ENCODE measurements around the gene PRKG1. TPM values are rescaled to one million over a fixed set of nuclear protein-coding genes. Genes with fewer than 3 reads are reported as not detected.

The PRKG1 gene
- total and polyA plus RNA-seq, 7 experiments from 2014 or later: 0.19 TPM; not detected in 6

- intact Hi-C loops (cut with micrococcal nuclease): no loop called here
- H3K27ac ChIP-seq (ENCODE audit: low read depth, low read length): no peak overlapping the region
- no peaks in the 10 kb centered on the region for H3K27me3 ChIP-seq (ENCODE audit: control insufficient read depth in 2 of 2, insufficient read depth in 2 of 2, low read length in 2 of 2)
- H3K9me3 ChIP-seq (ENCODE audit: control insufficient read depth in 2 of 3, low read length in 3 of 3): no peaks in the 10 kb centered on the region
- DNase-seq (no peak), ATAC-seq (no peak)
- H3K4me1 ChIP-seq (ENCODE audit: control insufficient read depth in 2 of 2, insufficient read depth in 2 of 2, low read length in 2 of 2): no peaks in the 10 kb centered on the region
- POLR2A ChIA-PET: no interaction called here
- H3K36me3 Mint-ChIP-seq: no peaks in the 10 kb centered on the region
- H3K36me3 ChIP-seq (ENCODE audit: control insufficient read depth in 2 of 3, insufficient read depth in 3 of 3, low read length in 3 of 3): no peaks in the 10 kb centered on the region
- peaks cover 0 to 6% (median 0%) of the 10 kb centered on the region in 5 donors for H3K27me3 Mint-ChIP-seq
- CTCF ChIA-PET: no interaction called here
- H3K9me3 Mint-ChIP-seq: peaks cover 0 to 12% (median 0%) of the 10 kb centered on the region in 11 donors
- H3K4me3 Mint-ChIP-seq: no peak overlapping the region
- no peak overlapping the region for H3K27ac Mint-ChIP-seq
- H3K4me1 Mint-ChIP-seq: no peaks in the 10 kb centered on the region
- H3K4me3 ChIP-seq (ENCODE audit: low read length): no peak overlapping the region
Measured at GRCh38 chr10:52326382-52326781, 1252.1 kb downstream of the PRKG1 start.

GRCh38 chr10:52331638-52332364, 1257.5 kb downstream of the PRKG1 start:
- no peak overlapping the region for H3K27ac Mint-ChIP-seq
- no peaks in the 10 kb centered on the region for H3K36me3 Mint-ChIP-seq
- ChIA-PET CTCF (no interaction called here), POLR2A (no interaction called here)
- DNase-seq (no peak), ATAC-seq (no peak)
- Histone ChIP-seq H3K4me3 (ENCODE audit: low read length) (no peak overlapping the region), H3K27me3 (ENCODE audit: control insufficient read depth in 2 of 2, insufficient read depth in 2 of 2, low read length in 2 of 2) (no peaks in the 10 kb centered on the region), H3K4me1 (ENCODE audit: control insufficient read depth in 2 of 2, insufficient read depth in 2 of 2, low read length in 2 of 2) (no peaks in the 10 kb centered on the region), H3K9me3 (ENCODE audit: control insufficient read depth in 2 of 3, low read length in 3 of 3) (no peaks in the 10 kb centered on the region), H3K27ac (ENCODE audit: low read depth, low read length) (no peak overlapping the region), H3K36me3 (ENCODE audit: control insufficient read depth in 2 of 3, insufficient read depth in 3 of 3, low read length in 3 of 3) (no peaks in the 10 kb centered on the region)
- peaks cover 0 to 7% (median 2%) of the 10 kb centered on the region in 11 donors for H3K9me3 Mint-ChIP-seq
- intact Hi-C loops (cut with micrococcal nuclease): no loop called here
- peaks cover 0 to 8% (median 0%) of the 10 kb centered on the region in 5 donors for H3K27me3 Mint-ChIP-seq
- no peak overlapping the region for H3K4me3 Mint-ChIP-seq
- no peaks in the 10 kb centered on the region for H3K4me1 Mint-ChIP-seq

DNA sequence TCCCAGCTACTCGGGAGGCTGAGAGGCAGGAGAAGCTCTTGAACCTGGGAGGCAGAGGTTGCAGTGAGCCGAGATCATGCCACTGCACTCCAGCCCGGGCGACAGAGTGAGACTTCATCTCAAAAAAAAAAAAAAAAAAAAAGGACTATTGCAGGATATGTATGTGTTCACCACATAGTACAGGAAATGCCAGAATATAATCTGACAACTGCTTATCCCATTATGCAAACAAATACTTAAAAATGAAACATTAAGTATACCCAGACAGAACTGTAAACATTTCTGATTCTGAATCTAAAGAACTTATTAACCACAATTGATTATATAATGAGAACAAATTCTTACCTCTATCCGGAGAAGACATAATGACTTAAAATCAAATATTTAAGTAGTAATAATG, 1258.5 kb downstream of the PRKG1 start:
- no peak overlapping the region for H3K27ac ChIP-seq (ENCODE audit: low read depth, low read length)
- H3K4me1 ChIP-seq (ENCODE audit: control insufficient read depth in 2 of 2, insufficient read depth in 2 of 2, low read length in 2 of 2): no peaks in the 10 kb centered on the region
- peaks cover 0 to 12% (median 3%) of the 10 kb centered on the region in 11 donors for H3K9me3 Mint-ChIP-seq
- ChIA-PET POLR2A (no interaction called here), CTCF (no interaction called here)
- ATAC-seq (no peak), DNase-seq (no peak)
- H3K27me3 ChIP-seq (ENCODE audit: control insufficient read depth in 2 of 2, insufficient read depth in 2 of 2, low read length in 2 of 2): no peaks in the 10 kb centered on the region
- H3K4me3 ChIP-seq (ENCODE audit: low read length): no peak overlapping the region
- intact Hi-C loops (cut with micrococcal nuclease): no loop called here
- no peaks in the 10 kb centered on the region for H3K9me3 ChIP-seq (ENCODE audit: control insufficient read depth in 2 of 3, low read length in 3 of 3)
- H3K4me3 Mint-ChIP-seq: no peak overlapping the region
- H3K27me3 Mint-ChIP-seq: peaks cover 0 to 8% (median 0%) of the 10 kb centered on the region in 5 donors
- H3K27ac Mint-ChIP-seq: no peak overlapping the region
- no peaks in the 10 kb centered on the region for H3K36me3 ChIP-seq (ENCODE audit: control insufficient read depth in 2 of 3, insufficient read depth in 3 of 3, low read length in 3 of 3)
- no peaks in the 10 kb centered on the region for H3K36me3 Mint-ChIP-seq
- H3K4me1 Mint-ChIP-seq: no peaks in the 10 kb centered on the region

- Histone ChIP-seq H3K9me3 (ENCODE audit: control insufficient read depth in 2 of 3, low read length in 3 of 3) (no peaks in the 10 kb centered on the region), H3K4me3 (ENCODE audit: low read length) (no peak overlapping the region), H3K27me3 (ENCODE audit: control insufficient read depth in 2 of 2, insufficient read depth in 2 of 2, low read length in 2 of 2) (no peaks in the 10 kb centered on the region), H3K27ac (ENCODE audit: low read depth, low read length) (no peak overlapping the region), H3K4me1 (ENCODE audit: control insufficient read depth in 2 of 2, insufficient read depth in 2 of 2, low read length in 2 of 2) (no peaks in the 10 kb centered on the region), H3K36me3 (ENCODE audit: control insufficient read depth in 2 of 3, insufficient read depth in 3 of 3, low read length in 3 of 3) (no peaks in the 10 kb centered on the region)
- Mint-ChIP-seq H3K27ac (no peak overlapping the region), H3K4me3 (no peak overlapping the region), H3K9me3 (peaks cover 0 to 14% (median 0%) of the 10 kb centered on the region in 11 donors), H3K4me1 (no peaks in the 10 kb centered on the region), H3K36me3 (no peaks in the 10 kb centered on the region), H3K27me3 (peaks cover 0 to 8% (median 0%) of the 10 kb centered on the region in 5 donors)
- ATAC-seq: no peak
- no peak for DNase-seq
- CTCF ChIA-PET: no interaction called here
- intact Hi-C loops (cut with micrococcal nuclease): no loop called here
- POLR2A ChIA-PET: no interaction called here
Measured at GRCh38 chr10:52334595-52334994, 1260.3 kb downstream of the PRKG1 start.

GRCh38 chr10:52335665-52336064, 1261.4 kb downstream of the PRKG1 start:
- no peaks in the 10 kb centered on the region for H3K4me1 Mint-ChIP-seq
- POLR2A ChIA-PET: no interaction called here
- Histone ChIP-seq H3K4me3 (ENCODE audit: low read length) (no peak overlapping the region), H3K9me3 (ENCODE audit: control insufficient read depth in 2 of 3, low read length in 3 of 3) (no peaks in the 10 kb centered on the region), H3K27ac (ENCODE audit: low read depth, low read length) (no peak overlapping the region), H3K27me3 (ENCODE audit: control insufficient read depth in 2 of 2, insufficient read depth in 2 of 2, low read length in 2 of 2) (no peaks in the 10 kb centered on the region), H3K36me3 (ENCODE audit: control insufficient read depth in 2 of 3, insufficient read depth in 3 of 3, low read length in 3 of 3) (no peaks in the 10 kb centered on the region), H3K4me1 (ENCODE audit: control insufficient read depth in 2 of 2, insufficient read depth in 2 of 2, low read length in 2 of 2) (no peaks in the 10 kb centered on the region)
- H3K27me3 Mint-ChIP-seq: peaks cover 0 to 8% (median 0%) of the 10 kb centered on the region in 5 donors
- CTCF ChIA-PET: no interaction called here
- ATAC-seq: no peak
- DNase-seq: no peak
- peaks cover 0 to 14% (median 0%) of the 10 kb centered on the region in 11 donors for H3K9me3 Mint-ChIP-seq
- H3K27ac Mint-ChIP-seq: no peak overlapping the region
- no peak overlapping the region for H3K4me3 Mint-ChIP-seq
- intact Hi-C loops (cut with micrococcal nuclease): no loop called here
- H3K36me3 Mint-ChIP-seq: no peaks in the 10 kb centered on the region

DNA sequence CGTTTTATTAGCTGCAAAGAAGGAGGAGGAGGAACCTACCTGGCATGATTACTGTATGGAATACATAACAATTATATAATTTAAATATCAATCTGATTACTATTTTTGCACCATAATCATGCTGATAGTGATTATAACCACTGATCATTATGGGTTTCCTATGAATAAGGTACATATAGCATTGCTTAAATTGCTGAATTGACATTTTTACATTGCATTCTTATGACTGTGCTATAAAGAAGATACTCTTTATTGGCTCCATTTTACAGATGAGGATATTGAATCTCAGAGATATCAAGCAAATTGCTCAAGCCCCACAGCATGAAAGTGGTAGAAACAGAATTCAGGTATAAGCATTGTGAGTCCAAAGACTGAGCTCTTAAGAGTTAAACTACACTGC, 1262.9 kb downstream of the PRKG1 start:
- ATAC-seq: no peak
- Mint-ChIP-seq H3K4me3 (no peak overlapping the region), H3K9me3 (peaks cover 0 to 8% (median 0%) of the 10 kb centered on the region in 11 donors), H3K4me1 (no peaks in the 10 kb centered on the region), H3K27ac (no peak overlapping the region), H3K27me3 (peaks cover 0 to 7% (median 0%) of the 10 kb centered on the region in 5 donors), H3K36me3 (no peaks in the 10 kb centered on the region)
- Histone ChIP-seq H3K27ac (ENCODE audit: low read depth, low read length) (no peak overlapping the region), H3K36me3 (ENCODE audit: control insufficient read depth in 2 of 3, insufficient read depth in 3 of 3, low read length in 3 of 3) (no peaks in the 10 kb centered on the region), H3K4me1 (ENCODE audit: control insufficient read depth in 2 of 2, insufficient read depth in 2 of 2, low read length in 2 of 2) (no peaks in the 10 kb centered on the region), H3K27me3 (ENCODE audit: control insufficient read depth in 2 of 2, insufficient read depth in 2 of 2, low read length in 2 of 2) (no peaks in the 10 kb centered on the region), H3K4me3 (ENCODE audit: low read length) (no peak overlapping the region), H3K9me3 (ENCODE audit: control insufficient read depth in 2 of 3, low read length in 3 of 3) (no peaks in the 10 kb centered on the region)
- ChIA-PET CTCF (no interaction called here), POLR2A (no interaction called here)
- DNase-seq: no peak
- intact Hi-C loops (cut with micrococcal nuclease): no loop called here

- intact Hi-C loops (cut with micrococcal nuclease): no loop called here
- H3K9me3 ChIP-seq (ENCODE audit: control insufficient read depth in 2 of 3, low read length in 3 of 3): no peaks in the 10 kb centered on the region
- no peak overlapping the region for H3K27ac Mint-ChIP-seq
- H3K4me1 Mint-ChIP-seq: peaks cover 0 to 2% (median 0%) of the 10 kb centered on the region in 7 donors
- no peak overlapping the region for H3K4me3 ChIP-seq (ENCODE audit: low read length)
- ChIA-PET CTCF (no interaction called here), POLR2A (no interaction called here)
- H3K4me1 ChIP-seq (ENCODE audit: control insufficient read depth in 2 of 2, insufficient read depth in 2 of 2, low read length in 2 of 2): no peaks in the 10 kb centered on the region
- H3K36me3 ChIP-seq (ENCODE audit: control insufficient read depth in 2 of 3, insufficient read depth in 3 of 3, low read length in 3 of 3): no peaks in the 10 kb centered on the region
- H3K36me3 Mint-ChIP-seq: no peaks in the 10 kb centered on the region
- H3K27me3 ChIP-seq (ENCODE audit: control insufficient read depth in 2 of 2, insufficient read depth in 2 of 2, low read length in 2 of 2): no peaks in the 10 kb centered on the region
- DNase-seq (no peak), ATAC-seq (no peak)
- no peaks in the 10 kb centered on the region for H3K27me3 Mint-ChIP-seq
- peaks cover 0 to 4% (median 0%) of the 10 kb centered on the region in 11 donors for H3K9me3 Mint-ChIP-seq
- no peak overlapping the region for H3K27ac ChIP-seq (ENCODE audit: low read depth, low read length)
- no peak overlapping the region for H3K4me3 Mint-ChIP-seq
Measured at GRCh38 chr10:52343439-52343838, 1269.2 kb downstream of the PRKG1 start.

Measured in naive thymus-derived CD4-positive, alpha-beta T cell (primary cell).